ENCODE results near the gene FOXO6. TPM values are rescaled to one million over a fixed set of nuclear protein-coding genes. Genes with fewer than 3 reads are reported as not detected.
A peak's percentile ranks its signal among the peaks of the same experiment; 100 is the strongest.

Gene FOXO6
- total and polyA plus RNA-seq, 2 of the 13 experiments (the other 11 are each of a cell fraction or from before 2014, with no cell fraction given): 0.13 TPM; not detected in 1

- Histone ChIP-seq H3K36me3 (replicated peaks in 1 of 2; ENCODE audit: control insufficient read depth in 1 of 2, insufficient read depth in 2 of 2, low read length in 2 of 2) (no peaks in the 10 kb centered on the region), H3K9me3 (ENCODE audit: low read length) (no peaks in the 10 kb centered on the region), H3K4me3 (replicated peaks in 1 of 3; ENCODE audit: insufficient read depth in 1 of 3, low read depth in 2 of 3, low read length in 3 of 3) (no peak overlapping the region), H3K79me2 (ENCODE audit: insufficient read depth, low read length) (no peaks in the 10 kb centered on the region), H2AFZ (ENCODE audit: low read length) (no peak overlapping the region), H3K27me3 (ENCODE audit: control insufficient read depth in 1 of 2, insufficient read depth in 2 of 2, low read length in 2 of 2) (no peaks in the 10 kb centered on the region; a peak in 1 of 5 replicates), H3K4me1 (ENCODE audit: insufficient read depth, low read length) (peaks cover 12% of the 10 kb centered on the region), H4K20me1 (ENCODE audit: insufficient read depth, low read length) (no peaks in the 10 kb centered on the region), H3K27ac (ENCODE audit: extremely low read length, insufficient read depth, low read length) (no peak overlapping the region), H3K4me2 (ENCODE audit: low read depth, low read length) (no peak overlapping the region), H3K9ac (ENCODE audit: insufficient read depth, low read depth, low read length) (no peak overlapping the region)
- ATAC-seq (no peak), FAIRE-seq (no peak), DNase-seq (ENCODE audit: low spot score) (no peak)
- ChIA-PET CTCF (ENCODE audit: low intra/inter-chr PET ratio, low total read pairs) (no interaction called here), POLR2A (no interaction called here)
- intact Hi-C loops (cut with micrococcal nuclease; ENCODE audit: unreplicated experiment) (no loop called here), in situ Hi-C loops (cut with HindIII; ENCODE audit: extremely low pct_ligation_motif_present, low pct_unique_long_range_greater_than_20kb) (no loop called here)
- 42% methylated on average over 3 of the region's 3 CpGs for WGBS (ENCODE audit: low lambda C conversion rate)
- TF ChIP-seq XBP1 (CRISPR knock-in tag; IDR thresholded peaks at IDR 0.05) (no peak), MNT (IDR thresholded peaks at IDR 0.05) (peak; percentile 97)
- no TSS peak for BruUV-seq (replicated peaks)
Measured at GRCh38 chr1:41315871-41316270, 45.4 kb upstream of the FOXO6 start.

- no peaks in the 10 kb centered on the region for H3K9me3 ChIP-seq (ENCODE audit: low read length)
- H3K27me3 ChIP-seq (ENCODE audit: control insufficient read depth in 1 of 2, insufficient read depth in 2 of 2, low read length in 2 of 2): peaks cover 0 to 4% of the 10 kb centered on the region in 2 experiments; a peak in 2 of 5 replicates
- in situ Hi-C loops (cut with HindIII; ENCODE audit: extremely low pct_ligation_motif_present, low pct_unique_long_range_greater_than_20kb) (no loop called here), intact Hi-C loops (cut with micrococcal nuclease; ENCODE audit: unreplicated experiment) (no loop called here)
- H3K36me3 ChIP-seq (replicated peaks in 1 of 2; ENCODE audit: control insufficient read depth in 1 of 2, insufficient read depth in 2 of 2, low read length in 2 of 2): no peaks in the 10 kb centered on the region
- no peak overlapping the region for H2AFZ ChIP-seq (ENCODE audit: low read length)
- no peak for ATAC-seq
- no peak for DNase-seq (ENCODE audit: low spot score)
- FAIRE-seq: no peak
- no peaks in the 10 kb centered on the region for H4K20me1 ChIP-seq (ENCODE audit: insufficient read depth, low read length)
- H3K4me2 ChIP-seq (ENCODE audit: low read depth, low read length): no peak overlapping the region
- TF ChIP-seq ZNF773 (CRISPR knock-in tag; IDR thresholded peaks at IDR 0.05; ENCODE audit: borderline replicate concordance) (no peak), ZMAT3 (CRISPR knock-in tag; conservative IDR thresholded peaks at IDR 0.05) (no peak), CTCF (CRISPR knock-in tag; IDR thresholded peaks at IDR 0.05) (no peak), BRD4 (CRISPR knock-in tag; IDR thresholded peaks at IDR 0.05) (no peak), ZNF816 (CRISPR knock-in tag; IDR thresholded peaks at IDR 0.05; ENCODE audit: borderline replicate concordance) (no peak), GFI1 (CRISPR knock-in tag; IDR thresholded peaks at IDR 0.05; ENCODE audit: borderline replicate concordance) (no peak), MED1 (CRISPR knock-in tag; IDR thresholded peaks at IDR 0.05) (no peak), U2AF1 (optimal IDR thresholded peaks at IDR 0.05; ENCODE audit: low read depth, low read length) (no peak), CREB1 (IDR thresholded peaks at IDR 0.05) (no peak), CREB1 (CRISPR knock-in tag; IDR thresholded peaks at IDR 0.05) (no peak), HMGA1 (CRISPR knock-in tag; conservative IDR thresholded peaks at IDR 0.05) (no peak), BATF2 (CRISPR knock-in tag; IDR thresholded peaks at IDR 0.05) (no peak)
- no peaks in the 10 kb centered on the region for H3K79me2 ChIP-seq (ENCODE audit: insufficient read depth, low read length)
- 33% methylated on average over 6 of the region's 6 CpGs for WGBS (ENCODE audit: low lambda C conversion rate)
- BruUV-seq (replicated peaks): no TSS peak
- H3K4me3 ChIP-seq (replicated peaks in 1 of 3; ENCODE audit: insufficient read depth in 1 of 3, low read depth in 2 of 3, low read length in 3 of 3): no peak overlapping the region
- H3K9ac ChIP-seq (ENCODE audit: insufficient read depth, low read depth, low read length): no peak overlapping the region
- H3K4me1 ChIP-seq (ENCODE audit: insufficient read depth, low read length): peaks cover 12% of the 10 kb centered on the region
- POLR2A ChIA-PET: no interaction called here
- no peak overlapping the region for H3K27ac ChIP-seq (ENCODE audit: extremely low read length, insufficient read depth, low read length)
- CTCF ChIA-PET (ENCODE audit: low intra/inter-chr PET ratio, low total read pairs): no interaction called here
Measured at GRCh38 chr1:41317361-41317760, 43.9 kb upstream of the FOXO6 start.

Data from HepG2 (cell line).